Coronary artery (tissue), 2 donors: ENCODE results near the gene ZDBF2.
"Not testable (repeated sequence)": the region's sequence is repeated elsewhere in the genome, so short reads cannot be mapped to it uniquely, and the experiment has no call there.

Experiments used
- DNase-seq: peaks from one replicate; pipeline ENCODE4 v3.0.0-alpha.2; 2017; ENCODE audit warnings: low spot score
- H3K27ac ChIP-seq, 2 donors: fragments of 200-600 bp; sonication (generic); one replicate each; pipeline ENCODE4 v1.5.1; 2016 to 2019
- H3K4me3 ChIP-seq: fragments of 200-600 bp; sonication (generic); 2 replicates; pipeline ENCODE4 v1.5.1; 2016; ENCODE audit warnings: mild to moderate bottlenecking, moderate library complexity
- CTCF ChIP-seq: fragments of 200-600 bp; sonication (generic); IDR thresholded peaks from one replicate; pipeline ENCODE4 v1.5.1; 2019; ENCODE audit warnings: antibody characterized with exemption

The ZDBF2 gene

GRCh38 chr2:206345606-206346005 is 71.1 kb downstream of the ZDBF2 start:
- H3K4me3 ChIP-seq: no peak overlapping the region
- DNase-seq: no peak
- TF ChIP-seq CTCF: no peak

GRCh38 chr2:206349375-206349774 is 74.9 kb downstream of the ZDBF2 start:
- Histone ChIP-seq H3K27ac (no peak overlapping the region), H3K4me3 (no peak overlapping the region)
- TF ChIP-seq CTCF: no peak
- DNase-seq: no peak

More at GRCh38 chr2:206345606-206346005, 71.1 kb downstream of the ZDBF2 start:
- H3K27ac ChIP-seq: no peak overlapping the region

GRCh38 chr2:206352571-206352970 is 78.1 kb downstream of the ZDBF2 start:
- Histone ChIP-seq H3K4me3 (no peak overlapping the region), H3K27ac (no peak overlapping the region)
- no peak for TF ChIP-seq CTCF
- DNase-seq: no peak

- H3K4me3 ChIP-seq: no peak overlapping the region
- no peak for TF ChIP-seq CTCF
- H3K27ac ChIP-seq: no peak overlapping the region
- DNase-seq: no peak
These were observed 79.2 kb downstream of the ZDBF2 start for GRCh38 chr2:206353685-206354084.

DNA sequence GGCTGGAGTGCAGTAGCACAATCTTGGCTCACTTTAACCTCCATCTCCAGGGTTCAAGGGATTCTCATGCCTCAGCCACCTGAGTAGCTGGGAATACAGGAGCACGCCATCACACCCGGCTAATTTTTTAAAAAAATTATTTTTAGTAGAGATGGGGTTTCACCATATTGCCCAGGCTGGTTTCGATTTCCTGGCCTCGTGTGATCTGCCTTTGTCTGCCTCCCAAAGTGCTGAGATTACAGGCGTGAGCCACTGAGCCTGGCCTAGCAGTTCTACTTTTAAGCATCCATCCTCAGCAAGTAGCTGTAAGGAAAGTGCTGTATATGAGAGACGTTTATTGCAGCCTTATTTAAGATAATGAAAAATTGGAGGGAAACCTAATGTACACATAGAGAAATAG is 79.7 kb downstream of the ZDBF2 start:
- H3K4me3 ChIP-seq: no peak overlapping the region
- TF ChIP-seq CTCF: no peak
- no peak for DNase-seq
- no peak overlapping the region for H3K27ac ChIP-seq

- not testable (repeated sequence) for DNase-seq, H3K4me3 ChIP-seq, H3K27ac ChIP-seq
These were observed 82.4 kb downstream of the ZDBF2 start for GRCh38 chr2:206356840-206357239.

- not testable (repeated sequence) for H3K27ac ChIP-seq, H3K4me3 ChIP-seq, DNase-seq
These were observed 86.4 kb downstream of the ZDBF2 start for GRCh38 chr2:206360840-206361239.

- no peak for TF ChIP-seq CTCF
- DNase-seq: no peak
- H3K4me3 ChIP-seq: no peak overlapping the region
- no peak overlapping the region for H3K27ac ChIP-seq
These were observed 87.1 kb downstream of the ZDBF2 start for GRCh38 chr2:206361407-206362045.
